ENCODE measurements around the gene TYW1B.
"Not testable (repeated sequence)": the region's sequence is repeated elsewhere in the genome, so short reads cannot be mapped to it uniquely, and the experiment has no call there.

- TF ChIP-seq CTCF (IDR thresholded peaks at IDR 0.05; ENCODE audit: insufficient read depth, low read depth, low read length); EZH2 (IDR thresholded peaks at IDR 0.05; ENCODE audit: insufficient read depth, low read length): not testable (repeated sequence)
Measured at GRCh38 chr7:72690177-72690576, 137.8 kb downstream of the TYW1B start.

All from astrocyte (in vitro differentiated cells and primary cell).